Upper lobe of left lung (tissue), 6 donors: Measurements from ENCODE around the gene SPR. TPM values are rescaled to one million over a fixed set of nuclear protein-coding genes. Genes with fewer than 3 reads are reported as not detected.
A peak's percentile ranks its signal among the peaks of the same experiment; 100 is the strongest.

Experiments used
- ATAC-seq, 2 donors: fragments of 200-7000 bp; cut with Tn5 transposase; one replicate each; pipeline ENCODE4 v1.9.1; 2022; ENCODE audit warnings: mild to moderate bottlenecking in 2 of 2, moderate library complexity in 2 of 2; ENCODE audit not compliant: low FRiP score in 2 of 2
- DNase-seq, 2 donors: peaks; one replicate each; pipeline ENCODE4 v3.0.0-alpha.2; 2019 to 2020
- H3K27ac ChIP-seq, 4 donors: fragments of 200-600 bp; sonication (generic); one replicate each; pipeline ENCODE4 v1.5.1; 2016 to 2019
- H3K27me3 ChIP-seq, 4 donors: fragments of 200-600 bp; sonication (generic); one replicate each; pipeline ENCODE4 v1.5.1; 2017 to 2019
- H3K36me3 ChIP-seq, 4 donors: fragments of 200-600 bp; sonication (generic); one replicate each; pipeline ENCODE4 v1.5.1; 2016 to 2019
- H3K4me1 ChIP-seq, 4 donors: fragments of 200-600 bp; sonication (generic); one replicate each; pipeline ENCODE4 v1.5.1; 2018 to 2019
- H3K4me3 ChIP-seq, 4 donors: fragments of 200-600 bp; sonication (generic); one replicate each; pipeline ENCODE4 v1.5.1; 2017 to 2019; ENCODE audit warnings: mild to moderate bottlenecking in 2 of 4, moderate library complexity in 1 of 4
- H3K9me3 ChIP-seq, 4 donors: fragments of 200-600 bp; sonication (generic); one replicate each; pipeline ENCODE4 v1.5.1; 2018 to 2019
- CTCF ChIP-seq, 6 experiments: fragments of 450-650 bp in 4 of 6; fragments of 200-600 bp in 2 of 6; sonication (generic) in 2 of 6; IDR thresholded peaks; one replicate each; pipeline ENCODE4 v1.5.1; 2016 to 2019; ENCODE audit warnings: antibody characterized with exemption in 6 of 6
- EP300 ChIP-seq, 4 donors: sonication (generic); formaldehyde crosslinking; IDR thresholded peaks; one replicate each; pipeline ENCODE4 v1.5.1; 2017; ENCODE audit warnings: antibody characterized with exemption in 4 of 4, control low read depth in 2 of 4
- POLR2A ChIP-seq, 4 donors: fragments of 450-650 bp; IDR thresholded peaks; one replicate each; pipeline ENCODE4 v1.5.1; 2016 to 2017; ENCODE audit warnings: antibody characterized with exemption in 4 of 4, mild to moderate bottlenecking in 2 of 4
- POLR2AphosphoS5 ChIP-seq, 2 donors: sonication (generic); formaldehyde crosslinking; IDR thresholded peaks; one replicate each; pipeline ENCODE4 v1.5.1; 2017; ENCODE audit warnings: antibody characterized with exemption in 2 of 2
- WGBS, 2 donors: methylation state at CpG; one replicate each; pipeline ENCODE4 v1.1.5; 2017 to 2018; 5-methylcytosine and 5-hydroxymethylcytosine counted together
- total RNA-seq, 6 donors: library from RNA; depleted of rRNA in 4 of 6; stranded (reverse); fragments of >200 nt in 4 of 6; gene quantifications; one replicate each; pipeline versions ENCODE4 v1.1.0 to v1.2.1, GENCODE V29; 2016 to 2021
- donor health status: DM: no; HTN: no; CAD: no; lungs with moderate emphysema.
- donor health status: DM: no; HTN: yes; CAD: no; lungs with severe emphysema.

SPR gene
- total RNA-seq, 6 donors from 2014 or later, result 26.2 to 49.2 (median 34.2) TPM

DNA sequence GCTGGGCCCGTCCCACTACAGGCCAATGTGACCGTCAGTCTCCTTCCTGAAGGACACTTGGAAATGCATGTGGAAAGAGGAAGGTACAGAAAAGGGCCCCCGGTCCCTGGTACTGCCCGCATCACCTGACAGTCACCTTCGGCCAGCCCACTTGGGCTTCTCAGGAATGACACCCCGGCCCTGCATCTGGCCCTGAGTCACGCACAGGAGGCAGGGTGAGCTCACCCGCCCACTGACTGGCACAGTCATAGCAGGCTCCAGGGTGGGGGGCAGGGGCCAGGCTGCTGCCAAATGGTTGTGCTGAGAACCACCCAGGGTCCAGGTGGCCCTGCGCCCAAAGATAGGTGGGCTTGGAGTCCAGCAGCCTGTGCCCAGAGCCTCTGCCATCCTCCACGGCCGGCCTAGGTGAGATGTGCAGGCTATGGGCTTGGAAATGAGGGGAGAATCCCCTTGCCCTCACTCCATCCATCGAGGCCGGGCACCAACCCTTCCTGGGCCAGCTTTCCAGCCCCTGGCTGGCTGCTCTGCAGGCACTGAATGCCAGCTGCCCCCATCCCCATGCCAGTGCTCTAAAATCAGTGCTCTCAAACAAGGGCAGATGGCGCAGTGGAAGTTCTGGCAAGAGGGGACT is 44.2 kb downstream of the SPR start:
- Histone ChIP-seq H3K9me3 (no peaks in the 10 kb centered on the region), H3K4me3 (no peak overlapping the region), H3K4me1 (no peaks in the 10 kb centered on the region), H3K36me3 (no peaks in the 10 kb centered on the region), H3K27ac (no peak overlapping the region), H3K27me3 (peaks cover 0 to 10% (median 4%) of the 10 kb centered on the region in 4 donors)
- DNase-seq (peak in 1 of 2 donors; percentile 46), ATAC-seq (no peak)
- 91 to 92% methylated on average over 8 to 14 of the region's 14 CpGs for WGBS, 2 donors
- TF ChIP-seq EP300 (IDR thresholded peaks at IDR 0.05) (no peak), CTCF (IDR thresholded peaks at IDR 0.05) (no peak), POLR2A (IDR thresholded peaks at IDR 0.05) (no peak), POLR2AphosphoS5 (IDR thresholded peaks at IDR 0.05) (no peak)

GRCh38 chr2:72932045-72932740 is 45.0 kb downstream of the SPR start:
- Histone ChIP-seq H3K4me1 (no peaks in the 10 kb centered on the region), H3K27ac (no peak overlapping the region), H3K27me3 (peaks cover 0 to 6% (median under 1%) of the 10 kb centered on the region in 4 donors), H3K36me3 (no peaks in the 10 kb centered on the region), H3K4me3 (no peak overlapping the region), H3K9me3 (no peaks in the 10 kb centered on the region)
- TF ChIP-seq POLR2AphosphoS5 (IDR thresholded peaks at IDR 0.05) (no peak), EP300 (IDR thresholded peaks at IDR 0.05) (no peak), CTCF (IDR thresholded peaks at IDR 0.05) (no peak), POLR2A (IDR thresholded peaks at IDR 0.05) (no peak)
- ATAC-seq (no peak), DNase-seq (no peak)
- 40 to 59% methylated on average over 4 to 5 of the region's 5 CpGs for WGBS, 2 donors

GRCh38 chr2:72932805-72933204 is 45.6 kb downstream of the SPR start:
- TF ChIP-seq EP300 (IDR thresholded peaks at IDR 0.05) (no peak), POLR2A (IDR thresholded peaks at IDR 0.05) (no peak), CTCF (IDR thresholded peaks at IDR 0.05) (no peak)
- Histone ChIP-seq H3K36me3 (no peaks in the 10 kb centered on the region), H3K9me3 (no peaks in the 10 kb centered on the region), H3K27me3 (peaks cover 0 to 2% (median 0%) of the 10 kb centered on the region in 4 donors), H3K4me1 (no peaks in the 10 kb centered on the region), H3K4me3 (no peak overlapping the region), H3K27ac (no peak overlapping the region)
- ATAC-seq (no peak), DNase-seq (no peak)
- 83 to 92% methylated on average over 4 of the region's 4 CpGs for WGBS, 2 donors

- H3K27me3 ChIP-seq, result no peaks in the 10 kb centered on the region
- no peaks in the 10 kb centered on the region for H3K36me3 ChIP-seq
- no peak for TF ChIP-seq POLR2AphosphoS5 (IDR thresholded peaks at IDR 0.05)
- no peak for TF ChIP-seq EP300 (IDR thresholded peaks at IDR 0.05)
- no peak for TF ChIP-seq CTCF (IDR thresholded peaks at IDR 0.05)
- TF ChIP-seq POLR2A (IDR thresholded peaks at IDR 0.05), result no peak
- H3K4me3 ChIP-seq, result no peak overlapping the region
- no peak overlapping the region for H3K27ac ChIP-seq
- WGBS, 2 donors, result 87 to 91% methylated on average over 5 of the region's 5 CpGs
- DNase-seq, result no peak
- no peak for ATAC-seq
- H3K9me3 ChIP-seq, result no peaks in the 10 kb centered on the region
- H3K4me1 ChIP-seq, result no peaks in the 10 kb centered on the region
These were observed 46.0 kb downstream of the SPR start for GRCh38 chr2:72933207-72933606.
